ENCODE data around the gene SRP54.
"Not testable (repeated sequence)": the region's sequence is repeated elsewhere in the genome, so short reads cannot be mapped to it uniquely, and the experiment has no call there.

The SRP54 gene

DNA sequence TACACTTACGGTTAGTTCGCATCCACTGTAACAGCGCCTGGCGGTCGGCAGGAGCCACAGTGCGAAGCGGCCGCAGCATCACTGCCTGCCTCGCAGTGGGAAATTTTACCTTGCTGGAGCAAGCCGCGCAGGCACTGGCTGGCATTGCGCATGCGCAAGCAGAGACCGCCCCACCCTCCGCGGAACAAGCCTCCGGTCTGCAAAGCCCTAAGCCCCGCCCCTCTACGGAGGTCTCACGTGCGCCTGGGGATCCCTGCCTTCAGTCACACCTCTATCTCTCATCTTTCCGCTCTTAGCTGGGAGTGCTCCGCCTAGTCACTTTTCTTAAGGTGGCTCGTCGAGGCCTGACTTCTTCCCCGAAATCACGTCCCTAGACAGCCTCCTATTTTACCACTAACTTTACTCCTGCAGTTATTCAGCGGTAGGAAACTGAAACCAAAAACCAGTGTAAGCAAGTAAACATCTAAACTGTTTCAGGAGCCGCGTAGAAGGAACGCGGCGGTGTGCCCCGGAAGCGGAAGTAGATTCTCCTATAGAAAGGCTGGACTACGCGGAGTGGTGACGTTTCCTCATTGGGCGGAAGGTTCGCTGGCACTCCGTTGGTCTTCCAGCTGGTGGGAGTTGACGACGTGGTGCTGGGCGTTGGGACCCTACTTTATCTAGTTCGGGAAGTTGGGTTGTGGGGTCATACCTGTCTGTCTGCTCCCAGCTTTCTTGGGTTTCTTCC is at the start of gene SRP54:
SRP54 (plus strand) TSS at position 572 of the 727 bp plus-strand sequence. CDS start 13,718 bp downstream, outside the sequence.
- DNase-seq (peak; percentile 100), ATAC-seq (peak; percentile 92)

DNA sequence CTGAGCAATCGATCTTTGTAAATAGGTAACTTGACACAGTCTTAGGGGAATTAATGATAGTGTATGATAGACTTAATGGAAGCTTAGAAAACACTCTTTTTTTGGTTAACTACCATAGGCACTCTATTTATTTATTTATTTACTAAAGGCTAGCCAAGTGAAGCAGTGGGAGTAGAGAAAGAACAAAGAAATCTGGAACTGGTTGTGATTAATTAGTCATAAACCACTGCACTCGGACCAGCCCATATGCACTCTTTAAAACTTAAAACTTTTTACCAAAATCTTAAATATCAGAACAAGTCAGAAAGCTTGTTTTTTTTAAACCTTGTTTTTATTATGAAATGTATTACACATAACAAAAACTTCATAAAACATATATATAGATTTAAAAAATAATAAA is 49.5 kb upstream of the SRP54 start:
- DNase-seq, result no peak

DNA sequence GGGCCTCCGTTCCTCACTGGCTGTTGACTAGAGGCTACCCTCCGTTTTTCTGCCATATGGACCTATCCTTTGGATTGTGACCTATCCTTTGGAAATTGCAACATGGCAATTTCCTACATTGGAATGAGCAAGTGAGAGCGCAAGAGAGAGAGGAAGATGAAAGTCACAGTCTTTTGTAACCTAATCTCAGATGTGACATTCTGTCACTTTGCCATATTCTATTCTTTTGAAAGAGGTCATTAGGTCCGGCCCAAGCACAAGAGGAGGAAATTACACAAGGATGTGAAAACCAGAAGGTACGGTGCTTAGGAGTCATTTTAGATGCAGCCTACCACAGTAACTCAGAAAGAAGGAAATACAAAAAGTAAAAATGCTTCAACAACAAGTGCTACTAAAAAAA is 47.3 kb upstream of the SRP54 start:
- no peak for DNase-seq
- no peak for ATAC-seq

More for the DNA sequence above, 49.5 kb upstream of the SRP54 start:
- no peak for ATAC-seq

DNA sequence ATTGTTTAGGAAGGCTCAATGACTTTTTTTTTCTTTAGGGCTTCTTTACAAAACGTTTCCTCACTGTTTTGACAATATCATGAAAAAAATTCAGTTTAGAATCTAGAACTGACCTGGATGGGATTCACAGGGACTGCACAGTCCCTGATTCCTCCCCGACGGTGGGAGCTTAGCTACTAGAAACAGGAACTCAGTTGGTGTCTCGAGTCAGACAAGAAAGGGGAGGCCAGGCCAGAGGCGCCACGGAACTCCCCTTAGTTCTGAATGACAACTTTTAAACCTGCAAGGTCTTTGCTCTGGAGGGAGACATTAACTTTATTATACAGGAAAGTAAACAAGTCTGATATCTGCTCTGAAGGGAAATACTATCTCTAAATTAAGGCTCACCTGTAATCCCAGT is 45.4 kb upstream of the SRP54 start:
- ATAC-seq (no peak), DNase-seq (no peak)

DNA sequence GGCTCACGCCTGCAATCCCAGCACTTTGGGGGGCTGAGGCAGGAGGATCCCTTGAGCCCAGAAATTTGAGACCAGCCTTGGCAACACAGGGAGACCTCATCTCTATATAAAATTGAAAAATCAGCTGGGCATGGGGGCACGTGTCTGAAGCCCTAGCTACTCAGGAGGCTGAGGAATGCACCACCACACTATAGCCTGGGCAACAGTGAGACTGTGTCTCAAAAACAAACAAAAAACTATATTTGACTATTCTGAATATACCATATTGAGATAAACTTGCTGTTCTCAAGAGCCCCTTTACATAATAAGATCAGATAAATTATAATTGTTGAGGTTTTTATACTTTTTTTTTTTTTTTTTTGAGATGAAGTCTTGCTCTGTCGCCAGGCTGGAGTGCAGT is 44.9 kb upstream of the SRP54 start:
- ATAC-seq (no peak), DNase-seq (no peak)

DNA sequence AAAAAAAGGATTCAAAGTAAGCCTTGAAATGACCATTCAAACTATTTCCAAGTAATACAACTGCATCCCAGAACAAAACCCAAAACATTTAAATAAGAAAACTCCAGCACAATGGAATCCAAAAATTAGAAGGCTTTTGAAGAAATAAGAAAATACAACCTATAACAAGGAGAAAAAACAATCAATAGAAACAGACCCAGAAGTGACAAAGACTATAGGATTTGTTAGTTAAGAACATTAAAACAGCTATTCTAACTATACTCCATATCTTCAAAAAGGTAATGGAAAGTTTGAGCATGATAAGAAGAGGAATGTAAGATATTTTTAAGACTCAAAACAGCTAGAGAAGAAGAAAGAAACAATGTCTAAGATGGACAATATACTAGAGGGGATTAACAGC is 39.3 kb upstream of the SRP54 start:
- ATAC-seq (no peak), DNase-seq (no peak)

DNA sequence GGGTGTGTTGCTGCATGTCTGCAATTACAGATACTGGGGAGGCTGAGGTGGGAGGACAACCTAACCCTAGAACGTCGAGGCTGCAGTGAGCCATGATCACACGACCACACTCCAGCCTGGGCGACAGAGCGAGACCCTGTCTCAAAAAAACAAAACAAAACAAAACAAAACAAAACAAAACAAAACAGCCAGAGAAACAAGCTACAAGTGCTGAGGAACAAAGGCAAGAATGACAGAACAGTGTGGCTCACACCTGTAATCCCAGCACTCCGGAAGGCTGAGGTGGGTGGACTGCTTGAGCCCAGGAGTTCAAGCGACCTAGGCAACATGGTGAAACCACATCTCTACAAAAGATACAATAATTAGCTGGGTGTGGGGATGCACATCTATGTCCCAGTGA is 38.0 kb upstream of the SRP54 start:
- no peak for DNase-seq
- ATAC-seq, result no peak

DNA sequence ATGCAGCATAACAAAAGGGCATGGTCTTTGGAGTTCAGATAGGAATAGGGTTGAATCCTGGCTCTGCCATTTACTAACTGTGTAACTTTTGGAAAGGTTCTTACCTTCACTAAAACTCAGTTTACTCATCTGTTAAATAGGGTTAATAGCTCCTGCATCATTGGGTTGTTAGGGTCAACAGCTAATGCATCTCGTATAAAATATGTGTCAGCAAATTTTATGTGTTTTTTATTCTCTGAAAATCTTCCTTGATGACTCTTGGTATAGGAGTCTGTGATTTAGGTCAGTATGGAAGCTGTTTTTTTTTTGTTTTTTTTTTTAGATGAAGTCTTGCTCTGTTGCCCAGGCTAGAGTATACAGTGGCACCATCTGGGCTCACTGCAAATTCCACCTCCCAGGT is 36.1 kb upstream of the SRP54 start:
- ATAC-seq (no peak), DNase-seq (no peak)

DNA sequence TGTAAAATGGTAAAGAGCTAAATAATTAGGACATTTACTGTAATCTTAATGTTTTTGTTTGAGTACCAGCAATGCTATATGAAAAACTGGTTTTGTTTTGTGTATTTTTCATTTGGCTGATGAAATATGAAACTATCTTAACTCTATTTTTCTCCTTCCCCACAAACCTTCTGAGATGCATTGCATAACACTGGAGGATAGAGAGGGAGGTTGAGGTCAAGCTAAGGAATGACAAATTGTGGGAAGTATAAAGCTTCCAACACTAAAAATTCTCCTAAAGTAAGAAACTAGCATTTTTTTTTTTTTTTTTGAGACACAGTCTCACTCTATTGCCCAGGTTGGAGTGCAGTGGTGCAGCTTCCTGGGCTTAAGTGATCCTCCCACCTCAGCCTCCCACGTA is 31.5 kb upstream of the SRP54 start:
- ATAC-seq (no peak), DNase-seq (no peak)

DNA sequence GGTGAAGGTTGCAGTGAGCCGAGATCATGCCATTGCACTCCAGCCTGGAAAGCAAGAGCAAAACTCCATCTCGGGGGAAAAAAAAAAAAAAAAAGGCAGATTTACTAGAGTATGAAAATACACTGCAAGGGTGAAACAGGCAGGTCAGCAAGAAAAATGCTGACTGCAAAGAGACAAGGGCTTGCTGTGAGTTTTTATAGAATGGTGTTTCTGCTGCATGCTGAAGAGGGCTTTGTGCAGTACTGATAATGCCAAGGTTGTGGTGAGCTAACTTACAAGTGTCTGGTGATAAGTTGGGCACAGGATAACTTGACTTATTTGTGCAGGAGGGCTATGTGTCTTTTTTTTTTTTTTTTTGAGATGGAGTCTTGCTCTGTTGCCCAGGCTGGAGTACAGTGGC is 25.9 kb upstream of the SRP54 start:
- no peak for DNase-seq

DNA sequence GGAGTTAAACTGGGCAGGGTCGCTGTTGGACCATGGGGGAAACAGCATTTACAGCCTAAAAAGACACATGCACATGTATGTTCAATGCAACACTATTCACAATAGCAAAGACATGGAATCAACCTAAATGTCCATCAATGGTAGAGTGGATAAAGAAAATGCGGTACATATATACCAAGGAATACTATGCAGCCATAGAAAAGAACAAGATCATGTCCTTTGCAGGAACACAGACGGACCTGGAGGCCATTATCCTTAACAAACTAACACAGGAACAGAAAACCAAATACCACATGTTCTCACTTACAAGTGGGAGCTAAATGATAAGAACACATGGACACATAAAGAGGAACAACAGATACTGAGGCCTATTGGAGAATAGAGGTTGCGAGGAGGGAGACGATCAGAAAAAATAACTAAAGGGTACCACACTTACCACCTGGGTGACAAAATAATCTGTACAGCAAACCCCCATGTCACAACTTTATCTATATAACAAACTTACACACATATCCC is 25.0 kb upstream of the SRP54 start:
- DNase-seq, result no peak

More for the DNA sequence above, 25.9 kb upstream of the SRP54 start:
- no peak for ATAC-seq

DNA sequence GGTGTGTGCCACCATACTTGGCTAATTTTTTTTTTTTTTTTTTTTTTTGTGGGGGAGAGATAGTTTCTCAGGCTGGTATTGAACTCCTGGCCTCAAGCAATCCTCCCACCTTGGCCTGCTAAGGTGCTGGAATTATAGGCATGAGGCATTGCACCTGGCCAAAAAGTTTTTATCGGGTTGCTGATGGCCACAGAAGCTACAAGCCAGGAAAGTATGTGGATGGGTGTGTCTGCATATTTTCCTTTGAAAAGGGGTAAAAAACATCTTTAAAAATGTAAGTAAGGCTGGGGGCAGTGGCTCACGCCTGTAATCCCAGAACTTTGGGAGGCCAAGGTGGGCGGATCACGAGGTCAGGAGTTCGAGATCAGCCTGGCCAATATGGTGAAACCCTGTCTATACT is 20.7 kb upstream of the SRP54 start:
- not testable (repeated sequence) for ATAC-seq, DNase-seq

More for the DNA sequence above, 25.0 kb upstream of the SRP54 start:
- no peak for ATAC-seq

DNA sequence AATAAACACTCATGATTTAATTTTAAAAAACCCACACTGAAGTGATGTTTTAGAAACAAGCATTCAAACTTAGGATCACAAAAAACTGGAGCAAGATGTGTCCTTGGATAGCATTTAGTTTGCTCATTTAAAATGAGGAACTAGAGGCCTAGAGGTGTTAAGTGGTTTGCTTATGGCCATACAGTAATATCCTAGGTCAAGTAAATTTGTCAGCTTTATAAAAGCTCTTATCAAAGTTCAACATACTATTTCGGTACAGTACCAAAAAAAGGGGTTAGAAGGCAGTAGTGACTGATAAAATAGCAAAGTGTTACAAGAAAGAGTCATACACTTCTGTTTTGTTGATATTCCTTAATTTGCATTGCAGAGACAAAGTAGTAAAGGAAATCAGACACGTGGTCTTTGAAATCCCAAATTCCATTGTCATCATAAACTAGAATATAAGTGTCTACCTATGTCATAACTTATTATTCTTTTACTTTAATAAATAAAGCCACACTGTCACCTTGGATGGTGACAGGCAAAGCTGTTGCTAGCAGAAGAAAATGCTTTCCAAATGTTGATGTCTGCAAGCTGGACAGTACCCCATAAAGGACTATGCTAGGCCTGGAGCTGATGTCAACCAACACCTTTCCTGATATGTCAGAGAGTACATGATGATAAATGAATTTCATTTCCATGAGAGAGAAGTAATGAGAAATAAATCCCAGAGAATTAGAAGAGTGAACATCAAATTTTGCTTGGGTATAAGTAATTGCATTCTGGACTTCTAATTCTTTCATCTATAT is 17.6 kb upstream of the SRP54 start:
- DNase-seq (no peak), ATAC-seq (no peak)

DNA sequence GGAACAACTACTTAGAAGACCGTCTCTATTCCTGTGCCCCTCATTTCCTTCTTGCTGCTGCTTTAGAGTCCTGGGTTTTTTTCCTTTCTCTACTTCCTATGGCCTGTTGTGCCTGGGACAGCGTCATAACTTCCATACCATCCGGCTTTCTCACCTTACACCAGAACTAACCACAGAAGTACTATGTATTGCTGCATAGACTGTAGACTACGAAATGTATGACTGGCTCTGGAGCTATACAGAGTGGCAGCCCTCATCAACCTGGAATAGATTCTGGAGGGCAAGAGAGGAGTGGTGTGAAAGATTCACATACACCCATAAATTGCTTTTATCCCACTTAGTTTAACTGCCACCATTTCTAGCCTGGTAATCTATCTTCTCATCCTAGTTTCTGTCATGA is 16.9 kb upstream of the SRP54 start:
- ATAC-seq, result no peak
- no peak for DNase-seq

DNA sequence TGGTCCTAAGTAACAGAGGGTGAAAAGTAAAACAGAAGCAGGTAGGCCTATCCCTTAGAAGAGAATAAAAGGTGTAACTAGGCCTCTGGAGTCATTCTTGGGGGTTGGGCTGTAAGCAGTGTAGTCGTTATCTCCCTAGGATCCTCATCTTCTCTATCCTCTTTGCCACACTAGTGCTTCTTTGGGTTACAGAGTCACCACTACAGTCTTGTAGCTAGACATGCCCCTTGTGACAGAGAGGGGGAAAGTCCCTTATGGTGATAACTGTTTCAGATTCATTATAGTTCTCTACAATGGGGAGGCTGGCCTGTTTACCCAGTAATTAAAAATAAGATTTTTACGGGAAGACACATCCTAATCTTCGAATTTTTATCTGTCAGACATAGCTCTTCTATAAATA is 16.4 kb upstream of the SRP54 start:
- ATAC-seq (peak; percentile 96), DNase-seq (no peak)

DNA sequence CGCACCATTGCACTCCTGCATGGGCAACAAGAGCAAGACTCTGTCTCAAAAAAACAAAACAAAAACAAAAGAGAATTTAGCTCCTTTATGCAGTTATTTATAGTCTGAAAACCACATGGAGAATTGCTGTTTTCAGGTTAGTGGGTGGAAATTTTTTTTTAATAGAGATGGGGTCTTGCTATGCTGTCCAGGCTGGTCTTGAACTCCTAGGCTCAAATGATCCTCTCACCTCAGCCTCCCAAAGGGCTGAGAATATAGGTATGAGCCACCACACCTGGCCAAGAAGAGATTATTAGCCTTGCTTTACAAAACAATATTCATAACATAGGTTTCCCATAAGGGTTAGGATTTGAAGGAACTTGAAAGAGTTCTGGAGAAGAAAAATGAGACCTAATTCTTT is 12.1 kb upstream of the SRP54 start:
- DNase-seq (no peak), ATAC-seq (no peak)

DNA sequence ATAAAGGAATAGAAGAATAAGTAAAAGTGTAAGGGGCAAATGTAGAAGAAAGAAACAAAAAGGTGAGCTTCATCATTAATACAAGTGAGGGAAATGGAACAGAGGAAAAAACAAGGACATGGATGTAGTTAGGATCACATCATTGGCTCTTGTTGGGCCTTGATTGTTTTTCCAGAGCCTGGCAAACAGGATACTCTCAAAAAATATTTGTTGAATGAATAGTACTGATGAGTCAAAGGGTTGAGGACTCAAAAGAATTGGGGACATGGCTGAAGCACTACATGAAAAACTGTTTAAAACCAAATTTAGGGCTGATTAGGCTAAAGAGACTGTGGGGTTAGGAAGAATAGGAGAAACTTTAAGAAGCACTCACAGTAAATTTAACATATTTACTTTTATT is 11.4 kb upstream of the SRP54 start:
- no peak for ATAC-seq
- no peak for DNase-seq

DNA sequence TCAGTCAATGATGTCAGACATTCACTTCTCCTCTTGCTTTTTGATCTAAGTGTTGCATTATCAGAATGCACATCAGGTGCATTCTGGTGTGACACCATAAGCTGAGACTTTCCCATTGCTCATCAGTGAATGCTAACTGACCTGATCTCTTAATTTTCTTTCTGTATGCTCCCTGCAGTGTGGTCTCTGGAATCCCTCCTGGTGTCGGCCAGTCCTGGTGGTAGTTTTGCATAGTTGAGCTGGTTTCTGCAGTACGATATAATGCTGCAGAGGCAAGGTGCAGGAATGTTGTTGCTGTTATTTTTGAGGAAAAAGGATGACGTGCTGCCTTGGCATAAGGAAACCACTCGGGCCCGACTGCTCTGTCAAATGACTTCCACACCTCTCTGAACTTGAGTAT is 11.0 kb upstream of the SRP54 start:
- no peak for ATAC-seq

DNA sequence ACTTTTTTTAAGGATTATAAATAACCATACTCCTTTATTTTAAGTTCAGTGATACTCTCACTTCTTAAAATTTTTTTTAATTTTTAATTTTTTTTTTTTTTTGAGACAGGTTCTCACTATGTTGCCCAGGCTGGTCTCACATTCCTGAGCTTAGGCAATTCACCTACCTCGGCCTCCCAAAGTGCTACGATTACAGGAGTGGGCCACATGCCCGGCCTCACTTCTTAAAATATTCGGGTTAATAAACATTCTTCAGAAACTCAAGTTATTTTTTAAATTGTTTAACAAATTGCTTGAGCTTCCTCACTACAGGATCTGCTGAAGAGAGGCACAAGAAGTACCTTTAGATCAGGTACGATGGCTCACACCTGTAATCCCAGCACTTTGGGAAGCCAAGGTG is 4.3 kb upstream of the SRP54 start:
- no peak for DNase-seq
- ATAC-seq, result no peak

More for the DNA sequence above, 11.0 kb upstream of the SRP54 start:
- DNase-seq, result no peak

DNA sequence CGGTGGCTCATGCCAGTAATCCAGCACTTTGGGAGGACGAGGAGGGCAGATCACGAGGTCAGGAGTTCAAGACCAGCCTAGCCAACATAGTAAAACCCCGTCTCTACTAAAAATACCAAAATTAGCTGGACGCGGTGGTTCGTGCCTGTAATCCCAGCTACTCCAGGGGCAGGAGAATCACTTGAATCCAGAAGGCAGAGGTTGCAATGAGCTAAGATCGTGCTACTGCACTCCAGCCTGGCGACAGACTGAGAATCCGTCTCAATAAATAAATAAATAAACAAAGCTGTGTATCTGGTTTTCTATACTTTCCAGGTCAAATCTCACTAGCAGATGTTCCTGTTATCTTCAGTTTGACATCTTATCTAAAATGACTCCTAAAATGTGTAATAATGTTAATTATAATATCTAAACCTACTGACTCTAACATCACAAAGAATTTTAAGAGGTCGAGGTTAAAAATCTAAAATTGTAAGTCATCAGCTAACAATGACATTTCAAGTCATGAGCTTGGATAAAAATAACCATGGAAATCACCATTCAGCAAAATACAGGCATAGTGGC is 2.4 kb upstream of the SRP54 start:
- no peak for DNase-seq
- no peak for ATAC-seq

DNA sequence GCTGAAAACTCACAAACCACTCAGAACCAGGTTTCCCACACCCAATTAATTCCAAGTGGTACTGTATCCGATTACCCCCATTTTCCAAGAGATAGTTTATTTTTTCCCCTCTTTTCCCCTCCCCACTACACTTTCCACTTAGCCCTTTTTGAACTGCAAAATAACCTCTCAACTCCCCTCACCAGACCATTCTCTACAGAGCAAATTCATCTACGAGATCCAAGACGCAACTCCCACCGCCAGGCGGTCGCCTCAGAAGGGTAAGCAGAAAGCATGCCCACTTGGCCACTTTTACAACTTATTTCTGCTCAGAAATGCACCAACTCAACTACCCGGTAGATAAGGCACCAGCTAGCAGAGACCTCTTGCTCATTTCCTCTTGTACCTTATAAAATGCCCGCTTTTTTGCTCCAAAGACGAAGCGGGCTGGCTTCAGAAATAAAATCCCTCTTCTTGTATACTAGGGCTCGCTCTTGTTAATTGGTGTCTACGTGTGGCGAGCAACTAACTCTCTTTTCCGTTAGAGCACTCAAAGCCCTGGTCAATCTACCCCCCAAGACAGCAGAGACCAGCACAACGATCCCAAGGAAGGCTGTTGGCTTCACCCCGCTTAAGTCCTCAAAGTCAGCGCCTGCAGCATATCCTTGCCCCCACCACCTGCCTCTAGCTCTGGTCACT is 910 bp upstream of the SRP54 start:
- ATAC-seq (peak; percentile 2), DNase-seq (peak; percentile 42)

DNA sequence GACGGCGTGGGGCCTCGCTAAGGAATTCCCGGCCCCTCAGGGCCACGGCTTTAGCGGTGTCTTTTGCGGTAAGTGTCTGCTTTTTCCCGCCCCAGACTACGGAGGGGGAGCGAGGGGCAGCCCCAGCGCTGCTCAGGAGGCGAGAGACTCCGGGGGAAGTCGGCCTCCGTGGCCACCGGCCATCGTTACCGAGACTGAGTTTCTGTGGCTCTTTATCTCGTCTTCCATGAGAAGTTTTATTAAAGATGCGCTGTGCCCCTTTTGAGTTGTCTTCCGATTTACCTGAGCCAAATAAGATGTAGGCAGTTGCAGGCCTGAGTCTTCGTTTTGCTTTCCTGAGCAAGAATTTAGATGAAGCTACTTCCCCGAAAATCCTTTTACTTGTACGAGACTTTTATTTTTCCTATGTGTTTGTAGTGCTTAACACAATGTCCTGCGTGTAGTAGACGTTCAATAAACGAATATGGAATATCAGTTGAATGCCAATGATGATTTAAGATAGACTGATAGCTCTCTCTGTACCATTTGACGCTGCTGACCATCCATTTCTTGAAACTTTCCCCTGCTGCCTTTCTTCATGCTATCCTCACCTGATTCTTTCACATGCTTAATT is 462 bp downstream of the SRP54 start:
- peak; percentile 10 for ATAC-seq
- no peak for DNase-seq

All from stimulated activated naive CD8-positive, alpha-beta T cell treated with anti-CD3 and anti-CD28 coated beads, Interleukin-15, Interleukin-2, amounts not matched to agents 100 U/mL and 50 U/mL, for 24 hours (primary cell).